NCI-H2227 (cell line): ENCODE results near the gene GOLGA5.
"Not testable (repeated sequence)": the region's sequence is repeated elsewhere in the genome, so short reads cannot be mapped to it uniquely, and the experiment has no call there.

Experiments
- DNase-seq: peaks from one replicate; lab custom pipeline; 2025; ENCODE audit not compliant: unreplicated experiment; lab: John Stamatoyannopoulos, UW

GOLGA5 gene

GRCh38 chr14:92793709-92794546 is at the start of gene GOLGA5:
GOLGA5 (plus strand) TSS chr14:92794305; CDS start chr14:92797438, 3,133 bp downstream.
- peak; percentile 100 for DNase-seq

- DNase-seq = no peak
Observed at GRCh38 chr14:92747701-92748258, 46.3 kb upstream of the GOLGA5 start.

- peak; percentile 95 for DNase-seq
Observed at GRCh38 chr14:92748259-92749016, 45.7 kb upstream of the GOLGA5 start, which contains the start of gene LGMN. LGMN (minus strand) TSS chr14:92748627; CDS start chr14:92732786, 15,841 bp downstream.

- not testable (repeated sequence) for DNase-seq
Observed at GRCh38 chr14:92750222-92750728, 43.8 kb upstream of the GOLGA5 start.

- no peak for DNase-seq
Observed at GRCh38 chr14:92750994-92751400, 43.1 kb upstream of the GOLGA5 start.

GRCh38 chr14:92751819-92752218 is 42.3 kb upstream of the GOLGA5 start:
- no peak for DNase-seq

GRCh38 chr14:92753250-92753649 is 40.9 kb upstream of the GOLGA5 start:
- DNase-seq = no peak

- no peak for DNase-seq
Observed at GRCh38 chr14:92754966-92755365, 39.1 kb upstream of the GOLGA5 start.

- DNase-seq = no peak
Observed at GRCh38 chr14:92755495-92755894, 38.6 kb upstream of the GOLGA5 start.

GRCh38 chr14:92756446-92756845 is 37.7 kb upstream of the GOLGA5 start:
- no peak for DNase-seq

GRCh38 chr14:92759300-92759678 is 34.8 kb upstream of the GOLGA5 start:
- peak; percentile 10 for DNase-seq

- DNase-seq = no peak
Observed at GRCh38 chr14:92759679-92760523, 34.2 kb upstream of the GOLGA5 start.

GRCh38 chr14:92760524-92760805 is 33.6 kb upstream of the GOLGA5 start:
- DNase-seq = no peak

- not testable (repeated sequence) for DNase-seq
Observed at GRCh38 chr14:92763666-92764631, 30.2 kb upstream of the GOLGA5 start.

GRCh38 chr14:92768236-92768635 is 25.9 kb upstream of the GOLGA5 start:
- DNase-seq = not testable (repeated sequence)

GRCh38 chr14:92768795-92769194 is 25.3 kb upstream of the GOLGA5 start:
- DNase-seq = no peak

- DNase-seq = no peak
Observed at GRCh38 chr14:92770484-92770883, 23.6 kb upstream of the GOLGA5 start.

GRCh38 chr14:92774572-92774971 is 19.5 kb upstream of the GOLGA5 start:
- no peak for DNase-seq

GRCh38 chr14:92775292-92775691 is 18.8 kb upstream of the GOLGA5 start:
- DNase-seq = not testable (repeated sequence)
